Kasumi-1 (cell line): Measurements from ENCODE around the gene ABHD12B.
"Not testable (repeated sequence)": the region's sequence is repeated elsewhere in the genome, so short reads cannot be mapped to it uniquely, and the experiment has no call there.

Experiments used
- DNase-seq, 2 experiments: peaks; one replicate each; lab custom pipeline; 2025; lab: John Stamatoyannopoulos, UW

ABHD12B gene

DNA sequence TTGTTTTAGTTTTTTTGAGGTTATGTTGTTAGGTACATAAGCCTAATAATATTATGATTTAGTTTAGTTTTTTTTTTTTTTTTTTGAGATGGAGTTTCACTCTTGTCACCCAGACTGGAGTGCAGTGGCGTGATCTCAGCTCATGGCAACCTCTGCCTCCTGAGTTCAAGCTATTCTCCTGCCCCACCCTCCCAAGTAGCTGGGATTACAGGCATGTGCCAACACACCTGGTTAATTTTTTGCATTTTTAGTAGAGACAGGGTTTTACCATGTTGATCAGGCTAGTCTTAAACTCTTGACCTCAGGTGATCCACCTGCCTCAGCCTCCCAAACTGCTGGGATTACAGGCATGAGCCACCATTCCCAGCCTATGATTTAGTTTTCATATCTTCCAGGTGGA lies 25.2 kb downstream of the ABHD12B start:
- not testable (repeated sequence) for DNase-seq

DNA sequence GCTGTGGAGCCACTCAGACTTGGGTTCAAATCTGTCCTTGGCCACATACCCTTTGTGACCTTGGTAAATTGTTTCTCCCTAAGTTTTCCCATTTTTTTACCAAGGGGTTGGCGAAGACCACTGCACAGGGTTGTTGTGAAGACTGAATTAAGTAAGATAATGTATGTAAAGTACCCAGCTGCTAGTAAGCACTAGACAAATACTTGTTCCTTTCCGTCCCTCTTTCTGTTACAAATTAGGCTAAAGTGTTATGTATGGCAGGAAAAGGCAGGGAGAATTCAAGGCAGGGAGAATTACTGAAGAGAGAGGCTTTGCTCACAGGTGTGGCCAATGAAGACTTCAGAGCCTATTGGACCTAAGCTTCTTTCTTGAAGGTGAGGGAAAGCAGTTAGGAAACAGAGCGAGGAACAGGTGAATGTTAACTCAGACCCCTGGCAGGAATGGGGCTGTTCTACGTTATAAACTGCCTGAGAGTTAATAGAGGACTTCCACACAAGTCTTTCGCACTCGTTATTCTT lies 25.9 kb downstream of the ABHD12B start:
- DNase-seq, result no peak

DNA sequence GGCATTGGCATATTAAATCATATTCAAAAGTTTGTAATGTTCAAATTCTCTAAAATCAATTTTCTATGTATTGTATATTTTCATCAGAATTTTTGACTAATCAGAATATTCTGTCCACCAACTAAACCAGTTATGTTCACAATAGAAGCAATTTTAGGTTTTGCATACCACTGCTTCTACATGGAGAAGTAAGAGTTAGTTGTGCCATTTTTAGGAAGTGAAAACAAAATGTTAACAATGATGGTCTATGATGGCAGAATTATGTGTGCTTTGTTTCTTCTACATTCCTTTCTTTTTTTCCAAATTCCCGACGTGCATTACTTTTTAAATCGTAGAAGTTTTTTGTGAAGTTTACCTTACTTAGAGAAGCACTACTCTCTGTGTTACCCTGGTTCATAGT lies 29.5 kb downstream of the ABHD12B start:
- DNase-seq, result no peak

DNA sequence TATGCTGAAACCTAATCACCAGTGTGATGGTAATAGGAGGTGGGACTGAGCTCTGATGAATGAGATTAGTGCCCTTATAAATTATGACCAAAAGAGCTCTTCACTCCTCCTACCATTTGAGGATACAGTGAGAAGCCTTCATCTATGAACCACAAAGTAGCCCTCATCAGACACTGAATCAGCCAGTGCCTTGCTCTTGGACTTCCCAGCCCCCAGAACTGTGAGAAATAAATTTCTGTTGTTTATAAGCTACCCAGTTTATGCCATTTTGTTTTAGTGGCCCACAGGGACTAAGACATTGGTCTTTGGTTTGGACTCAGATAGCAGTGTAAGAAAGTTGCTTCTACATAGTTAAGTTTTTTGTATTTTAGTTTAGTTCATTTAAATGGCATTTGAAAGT lies 32.9 kb downstream of the ABHD12B start:
- DNase-seq, result no peak

DNA sequence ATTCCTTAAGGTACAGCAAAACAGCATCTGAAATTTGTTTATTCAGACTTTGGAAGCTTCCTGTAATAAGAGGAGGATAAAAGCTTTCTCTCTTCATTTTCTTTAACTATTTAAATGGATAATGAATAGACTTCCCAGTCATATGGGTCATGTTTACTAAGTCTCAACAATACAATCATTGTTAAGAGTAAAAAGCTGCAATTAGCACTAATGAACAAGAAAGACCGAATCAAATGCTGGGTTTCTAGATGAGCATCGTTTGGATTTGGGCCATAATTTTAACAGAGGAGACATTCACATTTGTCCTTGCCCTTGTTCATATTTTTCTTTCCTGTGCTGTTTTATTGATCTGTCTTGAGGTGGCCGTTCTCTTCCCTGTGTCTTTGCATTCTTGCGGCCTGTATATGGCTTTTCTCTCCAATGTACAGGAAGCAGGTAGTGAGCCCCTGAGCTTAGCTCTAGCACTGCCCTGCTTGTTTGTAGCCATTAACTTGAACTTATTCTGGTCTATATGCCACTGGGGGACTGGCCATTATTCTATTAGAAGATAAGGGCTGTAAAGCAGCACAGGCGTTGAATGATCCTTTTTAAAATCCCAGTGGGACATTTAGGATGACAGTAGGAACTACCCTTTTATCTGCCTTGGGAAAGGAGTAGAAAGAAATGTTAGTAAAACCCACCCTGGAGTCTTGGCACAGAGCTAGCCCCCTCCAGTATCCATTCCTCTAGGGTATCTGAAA lies 34.6 kb downstream of the ABHD12B start:
- no peak for DNase-seq

DNA sequence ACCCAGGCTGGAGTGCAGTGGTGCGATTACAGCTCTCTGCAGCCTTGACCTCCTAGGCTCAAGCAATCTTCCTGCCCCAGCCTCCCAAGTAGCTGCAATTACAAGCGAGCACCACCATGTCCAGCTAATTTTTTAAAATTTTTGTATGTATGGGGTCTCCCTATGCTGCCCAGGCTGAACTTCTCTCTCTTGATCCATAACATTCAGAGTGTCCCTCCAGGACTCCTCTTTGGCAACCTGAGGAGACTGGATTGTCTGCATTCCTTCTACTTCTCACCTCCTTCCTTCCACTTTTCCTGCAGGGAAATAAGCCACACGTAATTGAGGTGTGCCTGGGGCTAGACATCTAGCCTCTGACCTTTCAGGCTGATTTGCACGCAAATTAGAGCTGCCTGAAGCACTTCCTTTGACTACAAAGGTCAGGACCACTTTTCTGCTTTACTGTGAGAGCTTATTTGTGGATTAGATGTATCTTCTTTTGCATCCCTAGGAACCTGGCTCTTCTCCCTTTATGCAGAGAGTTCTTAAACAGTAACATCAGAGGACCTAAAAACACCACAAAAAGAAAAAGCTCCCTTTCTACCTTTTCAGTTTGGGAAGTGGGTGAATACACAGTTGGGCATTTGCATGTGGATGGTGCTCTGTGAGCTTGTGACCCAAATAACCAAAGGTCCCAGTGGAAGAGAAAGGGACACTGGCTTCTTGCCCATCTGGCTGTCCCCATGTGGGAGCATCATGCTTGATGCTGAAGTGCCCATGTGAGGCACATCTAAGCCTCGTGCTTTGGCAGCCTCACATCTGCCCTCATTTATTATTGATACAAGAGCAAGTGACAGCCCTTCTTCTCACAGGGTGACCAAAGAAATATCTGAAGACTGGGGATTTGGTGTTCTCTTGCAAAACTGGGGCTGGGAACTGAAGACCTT lies 38.9 kb downstream of the ABHD12B start:
- no peak for DNase-seq

DNA sequence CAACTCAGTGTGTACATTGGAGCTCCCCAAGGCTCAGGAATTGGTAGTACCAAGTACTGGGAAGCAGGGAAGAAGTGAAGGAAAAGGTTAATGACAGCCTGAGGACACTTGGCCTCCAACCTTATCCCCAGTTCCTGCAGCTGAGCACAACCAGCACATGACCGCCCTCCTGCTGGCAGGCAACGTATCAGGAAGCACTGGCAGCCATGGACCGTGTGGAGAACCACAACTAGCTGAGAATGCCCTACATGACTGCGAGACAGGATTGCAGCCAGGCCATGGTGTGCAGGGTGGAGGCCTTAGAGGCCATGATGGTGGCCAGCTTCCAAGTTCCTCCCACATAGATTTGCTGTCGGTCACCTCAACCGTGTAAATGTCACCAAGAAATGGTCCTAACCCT lies 45.6 kb downstream of the ABHD12B start:
- DNase-seq, result no peak

DNA sequence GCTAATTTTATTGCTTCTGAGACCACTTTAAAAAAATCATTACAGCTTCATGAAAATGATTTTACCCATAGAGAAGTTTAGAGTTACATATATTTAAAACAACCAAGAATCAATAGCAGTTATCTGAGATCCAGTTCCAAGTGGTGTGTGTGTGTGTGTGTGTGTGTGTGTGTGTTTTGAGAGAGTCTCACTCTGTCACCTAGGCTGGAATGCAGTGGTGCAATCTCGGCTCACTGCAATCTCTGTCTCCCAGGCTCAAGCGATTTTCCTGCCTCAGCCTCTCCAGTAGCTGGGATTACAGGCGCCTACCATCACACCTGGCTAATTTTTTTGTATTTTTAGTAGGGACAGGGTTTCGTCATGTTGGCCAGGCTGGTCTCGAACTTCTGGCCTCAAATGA lies 47.7 kb downstream of the ABHD12B start:
- DNase-seq, result not testable (repeated sequence)

DNA sequence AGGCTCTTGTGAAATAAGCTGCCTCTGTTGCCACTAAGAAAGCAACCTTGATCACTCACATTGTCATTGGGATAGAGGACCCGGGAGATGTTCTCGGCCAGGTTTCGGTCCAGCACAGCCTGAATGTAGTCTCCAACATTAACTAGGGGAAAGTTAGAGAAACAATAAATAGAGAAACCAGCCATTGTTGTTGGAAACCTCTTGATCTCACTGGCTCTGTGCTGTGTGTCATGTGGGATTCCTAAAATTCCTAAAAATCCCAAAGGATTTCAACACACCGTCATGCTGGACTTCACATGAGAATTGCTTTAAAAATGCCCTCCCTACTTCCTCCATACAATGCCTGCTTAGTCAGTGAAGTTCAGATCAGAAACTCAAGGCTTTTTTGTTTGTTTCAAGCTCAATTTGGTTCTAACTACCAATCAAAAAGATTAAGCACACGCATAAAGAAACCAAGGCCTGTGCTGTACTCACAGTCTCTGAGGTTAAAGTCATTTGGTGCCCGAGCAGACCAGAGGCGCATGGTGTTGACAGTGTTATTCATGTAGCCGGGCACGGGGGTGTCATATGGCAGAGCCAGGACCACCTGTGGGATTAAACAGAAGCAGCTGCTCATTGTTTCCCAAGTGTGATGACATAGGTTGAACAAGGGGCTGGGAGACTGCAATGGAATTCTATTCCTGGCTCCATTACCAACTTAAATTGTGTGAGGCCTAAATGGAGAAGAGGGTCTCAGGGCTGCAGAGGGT lies 48.8 kb downstream of the ABHD12B start:
- DNase-seq, result no peak

DNA sequence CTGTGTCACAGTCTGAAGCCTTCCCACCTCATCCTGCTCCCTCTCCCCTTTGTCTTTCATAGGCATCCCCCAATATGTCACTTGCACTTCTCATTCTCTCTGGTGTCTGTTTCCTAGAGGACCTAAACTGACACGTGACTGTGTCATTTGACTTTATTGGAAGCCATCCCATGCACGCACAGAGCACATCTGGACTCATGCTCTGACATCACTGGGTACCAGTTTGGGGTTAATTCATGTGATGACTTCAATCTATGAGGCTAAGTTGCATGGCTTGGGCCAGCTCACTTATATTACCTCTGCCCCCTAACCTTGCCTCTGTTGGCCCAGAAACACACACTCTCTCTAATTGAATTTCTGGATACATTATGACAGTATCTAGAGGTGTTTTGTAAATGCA lies 51.0 kb downstream of the ABHD12B start:
- no peak for DNase-seq

DNA sequence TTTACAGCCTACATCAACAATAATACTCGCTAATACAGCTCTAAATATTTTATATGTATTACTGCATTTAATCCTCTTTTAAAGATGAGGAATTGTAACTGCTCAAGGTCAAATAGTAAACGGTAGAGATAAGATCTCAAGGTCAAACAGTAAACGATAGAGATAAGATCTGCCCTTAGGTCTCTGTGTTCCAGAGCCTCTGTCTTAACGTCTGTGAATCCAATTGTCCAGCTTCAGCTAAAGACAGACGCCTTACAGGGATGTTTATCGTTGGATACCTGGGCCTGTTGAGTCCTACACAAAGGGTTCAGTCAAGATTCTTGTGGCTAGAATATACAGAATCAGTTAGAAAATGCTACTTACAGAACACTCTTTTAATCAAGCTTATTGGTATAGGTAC lies 52.4 kb downstream of the ABHD12B start:
- no peak for DNase-seq

DNA sequence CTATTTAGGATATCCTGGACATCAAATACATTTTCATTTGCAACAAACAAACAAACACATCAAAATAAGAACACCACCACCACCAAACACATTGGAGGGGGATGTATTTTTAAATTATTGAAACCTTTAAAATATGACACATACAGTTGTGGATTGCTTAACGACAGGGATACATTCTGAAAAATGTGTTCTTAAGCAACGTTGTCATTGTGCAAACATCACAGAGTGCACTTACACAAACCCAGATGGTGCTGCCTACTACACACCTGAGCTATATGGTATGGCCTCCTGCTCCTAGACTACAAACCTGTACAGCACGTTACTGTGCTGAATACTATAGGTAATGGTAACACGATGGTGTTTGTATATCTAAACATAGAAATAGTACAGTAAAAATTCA lies 53.0 kb downstream of the ABHD12B start:
- DNase-seq, result no peak

DNA sequence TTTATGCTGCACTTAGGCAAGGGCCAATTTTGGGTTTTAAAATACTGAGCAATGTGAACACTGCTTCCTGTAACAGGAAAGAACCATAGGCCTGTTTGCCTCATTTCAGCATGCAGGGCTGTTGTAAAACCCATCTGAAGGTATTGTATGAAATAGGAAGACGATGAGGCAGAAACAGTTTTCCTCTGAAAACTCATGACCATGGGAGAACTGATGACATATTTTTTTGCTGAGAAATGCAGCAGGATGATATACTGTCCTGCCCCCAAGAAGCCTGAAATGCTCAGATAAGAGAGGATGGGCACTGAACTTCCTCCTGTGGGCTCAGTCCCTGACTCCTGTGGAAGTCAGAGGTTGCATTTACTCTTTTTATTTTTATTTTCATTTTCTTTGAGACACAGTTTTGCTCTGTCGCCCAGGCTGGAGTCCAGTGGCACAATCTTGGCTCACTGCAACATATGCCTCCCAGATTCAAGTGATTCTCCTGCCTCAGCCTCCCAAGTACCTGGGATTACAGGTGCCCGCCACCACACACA lies 55.1 kb downstream of the ABHD12B start:
- DNase-seq, result peak; percentile 95 to 96

DNA sequence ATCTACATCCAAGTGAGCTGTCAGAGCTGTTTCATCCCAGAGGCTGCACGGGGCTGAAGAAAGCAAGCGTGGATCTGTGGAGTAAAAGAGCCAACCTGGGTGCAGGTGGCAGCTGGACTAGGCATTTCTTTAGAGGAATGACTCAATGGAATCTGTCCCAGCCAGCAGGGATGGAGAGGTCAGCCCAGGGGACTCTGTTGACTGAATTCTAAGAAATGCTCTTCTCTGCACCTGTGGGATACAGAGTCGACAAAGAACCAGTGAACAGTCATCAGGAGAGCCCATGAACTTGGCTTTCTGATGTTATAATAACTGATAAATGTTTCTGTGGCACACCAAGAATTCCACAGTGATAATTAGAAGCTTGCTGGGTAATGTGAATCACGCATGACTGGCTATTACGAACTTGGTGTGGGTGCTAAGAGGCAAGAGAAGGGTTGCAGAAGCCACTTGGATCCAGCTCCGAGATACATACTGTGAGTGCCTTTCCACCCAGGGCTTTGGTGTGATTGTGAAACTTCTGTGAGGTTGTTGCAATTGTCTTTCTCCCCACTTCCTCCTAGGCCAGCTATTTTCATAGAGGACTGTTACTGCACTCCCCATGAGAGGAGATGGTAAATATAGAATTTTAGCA lies 56.3 kb downstream of the ABHD12B start:
- DNase-seq, result peak; percentile 89 to 90

DNA sequence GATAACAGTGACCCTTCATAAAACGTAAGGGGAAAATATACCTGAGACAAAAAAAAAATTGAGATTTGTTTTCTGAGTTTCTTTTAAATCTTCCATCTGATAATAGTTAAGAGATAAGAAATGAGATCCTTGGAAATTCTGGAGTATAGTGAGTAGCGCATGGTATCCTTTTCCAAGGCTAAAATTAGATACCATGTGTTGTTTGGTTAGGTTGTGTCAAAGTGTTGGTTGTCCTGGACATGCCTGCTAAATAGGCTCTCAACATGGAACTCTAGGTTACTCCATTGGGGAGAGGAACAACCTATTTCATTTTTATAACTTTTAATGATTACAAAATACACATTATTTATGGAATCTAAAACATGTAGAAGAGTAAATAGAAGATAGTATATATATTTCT lies 57.7 kb downstream of the ABHD12B start:
- no peak for DNase-seq

DNA sequence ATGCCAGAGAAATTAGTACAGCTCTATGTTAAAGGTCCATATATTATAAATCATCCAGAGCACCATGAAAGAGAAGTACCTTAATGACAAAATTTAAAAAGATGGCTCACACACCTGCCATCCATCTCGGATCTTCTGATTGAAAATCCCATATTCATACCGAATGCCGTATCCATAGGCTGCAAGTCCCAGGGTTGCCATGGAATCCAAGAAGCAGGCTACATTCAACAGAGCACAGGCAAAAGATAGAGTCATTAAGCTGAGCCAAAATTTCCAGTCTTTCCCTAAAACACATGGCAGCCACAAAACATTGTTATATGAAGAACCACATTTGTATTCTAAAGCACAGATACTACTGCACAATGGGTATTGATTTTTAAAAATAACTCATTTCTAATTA lies 59.7 kb downstream of the ABHD12B start:
- no peak for DNase-seq

DNA sequence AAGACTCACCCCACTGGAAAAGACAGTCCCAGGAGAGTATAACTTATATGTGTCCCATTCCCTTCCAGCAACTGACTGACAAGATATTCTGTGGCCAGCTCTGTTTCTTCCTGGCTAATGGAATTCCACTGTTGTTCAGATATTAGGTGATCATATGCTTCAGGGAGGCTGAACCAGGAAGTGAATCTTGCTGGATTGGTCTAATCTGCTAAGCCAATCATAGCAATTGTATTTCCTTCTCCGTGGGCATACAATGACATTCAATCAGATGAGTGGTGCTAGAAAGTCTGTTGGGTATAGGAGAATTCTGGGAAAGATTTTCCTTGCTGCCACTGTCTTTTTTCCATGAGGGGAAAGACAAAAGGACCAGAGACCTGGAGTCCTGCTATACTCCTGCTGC lies 60.3 kb downstream of the ABHD12B start:
- no peak for DNase-seq

DNA sequence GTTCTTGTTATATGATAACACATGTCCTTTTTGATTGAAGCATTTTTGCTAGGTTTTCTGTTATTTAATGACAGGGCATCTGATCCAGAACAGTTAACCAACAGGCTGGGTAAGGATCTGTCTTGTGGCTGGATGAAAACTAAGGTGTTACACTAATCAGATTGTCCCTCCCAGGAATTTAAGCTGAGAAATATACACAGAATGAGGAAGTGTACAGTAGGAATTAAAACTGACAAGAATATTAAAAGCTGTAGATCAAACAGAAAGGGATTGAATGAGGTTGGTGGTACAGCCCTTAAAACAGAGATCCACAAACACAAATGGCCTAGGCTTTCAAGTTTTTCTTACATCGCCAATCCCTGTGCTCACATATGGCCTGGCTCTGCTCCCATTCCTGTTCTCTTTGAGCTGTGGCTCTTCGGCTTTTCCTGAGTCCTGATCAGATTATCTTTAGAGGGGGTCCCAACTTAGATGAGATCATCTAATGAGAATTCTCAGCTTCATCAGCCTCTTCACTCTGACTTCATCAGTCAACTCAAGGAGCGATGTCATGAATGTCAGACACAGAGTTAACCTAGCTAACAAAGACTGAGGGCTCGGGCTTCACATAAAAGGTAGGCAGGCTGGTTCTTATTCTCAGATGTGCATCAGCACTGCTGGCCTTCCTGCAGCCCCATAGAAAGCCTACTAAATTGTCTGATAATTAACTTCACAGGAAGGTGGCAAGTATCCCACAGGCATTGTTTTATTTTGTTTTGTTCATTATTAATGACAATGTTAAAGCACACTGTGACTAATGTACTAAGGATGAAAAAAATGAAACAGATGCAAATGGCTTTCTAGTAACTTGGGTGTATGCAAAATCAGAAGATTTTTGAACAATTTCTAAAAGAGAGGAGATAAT lies 61.0 kb downstream of the ABHD12B start:
- peak in 1 of 2 experiments; percentile 13 for DNase-seq

DNA sequence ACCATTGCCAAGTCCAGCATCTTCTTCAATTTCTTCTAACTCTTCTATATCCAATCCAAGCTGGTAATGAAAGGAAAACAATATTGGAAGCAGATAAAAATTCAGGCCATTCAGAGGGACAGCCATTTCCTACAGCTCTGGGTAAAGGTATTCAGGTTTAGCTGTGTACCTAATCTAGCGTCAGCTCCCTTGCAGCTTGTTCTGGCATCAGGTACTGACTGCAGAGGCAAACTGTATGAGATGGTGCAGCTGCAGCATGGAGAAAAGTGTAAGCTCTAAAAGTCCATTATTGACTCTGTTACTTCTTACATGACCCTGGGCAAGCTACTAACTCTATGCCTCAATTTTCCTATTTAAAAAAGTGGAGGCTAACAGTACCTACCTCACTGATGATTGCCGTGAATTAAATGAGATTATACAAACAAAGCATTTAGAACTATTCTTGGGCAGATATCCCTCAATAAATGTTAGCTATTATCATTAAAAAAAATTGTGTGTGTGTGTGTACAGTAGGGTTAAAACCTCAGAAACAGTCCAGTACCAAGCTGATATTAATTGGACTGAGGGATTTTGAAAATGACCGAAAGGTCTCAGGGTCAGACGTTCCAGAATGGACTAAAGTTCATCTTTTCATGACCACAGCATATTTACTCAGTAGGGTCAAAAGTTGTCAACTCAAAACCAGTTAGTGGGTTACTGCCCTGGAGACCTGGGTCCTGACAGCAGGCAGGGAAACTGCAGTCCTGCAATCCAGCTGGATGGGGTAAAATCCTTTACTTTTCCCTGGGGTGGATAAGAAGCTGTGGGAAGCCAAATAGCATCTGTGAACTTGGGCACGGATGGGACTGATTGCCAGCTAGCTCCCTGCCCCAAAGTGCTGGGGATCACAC lies 63.5 kb downstream of the ABHD12B start:
- no peak for DNase-seq

DNA sequence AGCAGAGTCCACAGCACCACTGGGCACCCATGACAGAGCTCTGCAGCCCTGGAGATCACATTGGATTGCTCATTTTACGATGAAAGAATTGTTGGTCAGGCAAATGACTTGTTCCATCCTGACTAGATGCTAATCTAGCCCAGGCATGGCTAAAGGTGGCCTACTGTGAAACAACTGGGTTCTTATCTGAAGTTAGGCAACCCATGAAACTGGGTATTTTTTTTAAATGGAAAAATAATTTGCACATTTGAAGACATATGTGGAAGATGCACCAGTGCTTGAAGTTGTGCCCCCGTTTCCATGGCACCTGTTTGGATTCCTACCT lies 64.1 kb downstream of the ABHD12B start:
- DNase-seq, result no peak
